ENCODE results near the gene CDC27. TPM values are rescaled to one million over a fixed set of nuclear protein-coding genes. Genes with fewer than 3 reads are reported as not detected.
A peak's percentile ranks its signal among the peaks of the same experiment; 100 is the strongest.
"Not testable (repeated sequence)": the region's sequence is repeated elsewhere in the genome, so short reads cannot be mapped to it uniquely, and the experiment has no call there.

The CDC27 gene
- polyA plus RNA-seq, 1 experiment = 65.3 TPM

DNA sequence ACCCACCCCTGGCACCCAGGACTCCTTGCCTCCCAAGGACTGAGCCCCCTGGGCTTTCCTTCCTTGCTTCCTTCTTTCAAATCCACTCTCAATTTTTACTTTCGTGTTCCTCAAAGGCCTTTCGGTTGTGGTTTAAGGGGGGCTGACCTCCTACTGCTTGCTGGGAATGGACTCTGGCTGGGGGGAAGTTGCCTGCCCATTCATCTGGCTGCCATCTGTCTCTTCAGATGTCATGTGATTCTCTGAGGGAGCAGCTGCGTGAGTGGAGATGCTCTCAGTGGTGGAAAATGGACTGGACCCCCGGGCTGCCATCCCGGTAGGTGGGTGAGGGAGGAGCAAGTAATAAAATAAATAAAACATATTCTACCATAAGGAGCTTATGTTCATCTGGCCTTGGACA, 116.2 kb downstream of the CDC27 start:
- no peak overlapping the region for H3K4me3 ChIP-seq (ENCODE audit: low read depth, low read length)
- no peaks in the 10 kb centered on the region for H3K27me3 ChIP-seq (ENCODE audit: control insufficient read depth, insufficient read depth, low read length)
- DNase-seq (ENCODE audit: low read depth) = peak; percentile 47
- no peaks in the 10 kb centered on the region; the same call in 1 of the 2 replicates for H3K36me3 ChIP-seq (ENCODE audit: control insufficient read depth, insufficient read depth, low read length)
- POLR2A ChIA-PET = no interaction called here
- CTCF ChIA-PET = no interaction called here
- TF ChIP-seq, protein P1, sequence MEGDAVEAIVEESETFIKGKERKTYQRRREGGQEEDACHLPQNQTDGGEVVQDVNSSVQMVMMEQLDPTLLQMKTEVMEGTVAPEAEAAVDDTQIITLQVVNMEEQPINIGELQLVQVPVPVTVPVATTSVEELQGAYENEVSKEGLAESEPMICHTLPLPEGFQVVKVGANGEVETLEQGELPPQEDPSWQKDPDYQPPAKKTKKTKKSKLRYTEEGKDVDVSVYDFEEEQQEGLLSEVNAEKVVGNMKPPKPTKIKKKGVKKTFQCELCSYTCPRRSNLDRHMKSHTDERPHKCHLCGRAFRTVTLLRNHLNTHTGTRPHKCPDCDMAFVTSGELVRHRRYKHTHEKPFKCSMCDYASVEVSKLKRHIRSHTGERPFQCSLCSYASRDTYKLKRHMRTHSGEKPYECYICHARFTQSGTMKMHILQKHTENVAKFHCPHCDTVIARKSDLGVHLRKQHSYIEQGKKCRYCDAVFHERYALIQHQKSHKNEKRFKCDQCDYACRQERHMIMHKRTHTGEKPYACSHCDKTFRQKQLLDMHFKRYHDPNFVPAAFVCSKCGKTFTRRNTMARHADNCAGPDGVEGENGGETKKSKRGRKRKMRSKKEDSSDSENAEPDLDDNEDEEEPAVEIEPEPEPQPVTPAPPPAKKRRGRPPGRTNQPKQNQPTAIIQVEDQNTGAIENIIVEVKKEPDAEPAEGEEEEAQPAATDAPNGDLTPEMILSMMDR (IDR thresholded peaks at IDR 0.05; ENCODE audit: insufficient read depth, low read depth, low read length) = no peak

DNA sequence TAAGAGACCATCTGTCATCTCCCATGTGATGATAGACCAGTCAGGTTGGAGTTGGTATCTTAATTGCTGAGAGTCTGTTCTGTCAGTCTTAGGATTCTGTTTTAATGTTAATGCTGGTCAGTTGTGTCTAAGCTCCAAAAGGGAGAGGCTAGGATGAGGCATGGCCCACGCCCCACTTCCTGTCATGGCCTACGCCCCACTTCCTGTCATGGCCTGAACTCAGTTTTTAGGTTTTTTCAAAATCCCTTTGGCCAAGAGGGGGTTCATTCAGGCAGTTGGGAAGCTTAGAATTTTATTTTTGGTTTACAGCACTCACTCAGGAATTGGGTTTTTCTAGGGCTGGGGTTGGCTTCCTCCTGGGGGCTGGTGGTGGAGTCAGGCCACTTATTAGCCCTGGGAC, 117.9 kb downstream of the CDC27 start:
- H3K36me3 ChIP-seq (ENCODE audit: control insufficient read depth, insufficient read depth, low read length); CTCF ChIA-PET; H3K27me3 ChIP-seq (ENCODE audit: control insufficient read depth, insufficient read depth, low read length); DNase-seq (ENCODE audit: low read depth); POLR2A ChIA-PET; H3K4me3 ChIP-seq (ENCODE audit: low read depth, low read length): not testable (repeated sequence)

DNA sequence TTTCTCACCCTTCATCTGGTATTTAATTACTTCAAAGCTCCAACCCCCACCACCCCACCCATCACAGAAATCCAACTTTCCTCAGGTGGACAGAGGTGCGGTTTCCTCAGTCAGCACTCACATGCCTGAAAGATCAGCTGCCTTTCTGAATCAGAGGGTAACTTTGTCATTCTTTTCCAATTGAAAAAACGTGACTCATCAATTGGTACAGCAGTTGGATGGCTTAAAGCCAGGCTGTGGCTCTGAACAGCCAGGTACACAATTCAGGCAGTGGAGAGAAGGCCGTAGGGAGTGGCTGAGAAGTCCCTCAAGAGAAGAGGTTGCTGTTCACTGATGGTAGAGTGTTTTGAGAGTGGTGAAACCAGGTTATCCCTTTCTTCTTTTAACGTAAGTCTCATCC, 118.8 kb downstream of the CDC27 start:
- CTCF ChIA-PET; DNase-seq (ENCODE audit: low read depth): not testable (repeated sequence)

More for the DNA sequence above, 118.8 kb downstream of the CDC27 start:
- H3K27me3 ChIP-seq (ENCODE audit: control insufficient read depth, insufficient read depth, low read length); POLR2A ChIA-PET; H3K4me3 ChIP-seq (ENCODE audit: low read depth, low read length); H3K36me3 ChIP-seq (ENCODE audit: control insufficient read depth, insufficient read depth, low read length): not testable (repeated sequence)

Other genes with a start within 250 kb of the CDC27 start
- gene RPRML, start 210.0 kb downstream of the CDC27 start, polyA plus RNA-seq (2011; rRNA removed) = not detected in 2 replicates
- gene MYL4, start 20.1 kb upstream of the CDC27 start, polyA plus RNA-seq (2011; rRNA removed) = 0.13 and 0.21 TPM in 2 replicates
- 5.4 and 6.3 TPM in 2 replicates for gene ITGB3, start 64.5 kb upstream of the CDC27 start, polyA plus RNA-seq (2011; rRNA removed)
- 0.22 and 0.93 TPM in 2 replicates for gene EFCAB13, start 134.7 kb upstream of the CDC27 start, polyA plus RNA-seq (2011; rRNA removed)

Data from BJ (cell line).